Posterior cingulate gyrus (tissue), 11 donors: ENCODE measurements around the gene CCDC177.

Experiments used
- DNase-seq, 10 donors: peaks; one replicate each; pipeline versions ENCODE4 v3.0.0 to v3.0.0-alpha.2; 2020 to 2021; ENCODE audit warnings: mixed read lengths in 3 of 10
- intact Hi-C: fragments of 100-400 bp; cut with DNase I; formaldehyde crosslinking; loops from one replicate; pipeline ENCODE4 v1.15.1; 2023

Gene CCDC177

DNA sequence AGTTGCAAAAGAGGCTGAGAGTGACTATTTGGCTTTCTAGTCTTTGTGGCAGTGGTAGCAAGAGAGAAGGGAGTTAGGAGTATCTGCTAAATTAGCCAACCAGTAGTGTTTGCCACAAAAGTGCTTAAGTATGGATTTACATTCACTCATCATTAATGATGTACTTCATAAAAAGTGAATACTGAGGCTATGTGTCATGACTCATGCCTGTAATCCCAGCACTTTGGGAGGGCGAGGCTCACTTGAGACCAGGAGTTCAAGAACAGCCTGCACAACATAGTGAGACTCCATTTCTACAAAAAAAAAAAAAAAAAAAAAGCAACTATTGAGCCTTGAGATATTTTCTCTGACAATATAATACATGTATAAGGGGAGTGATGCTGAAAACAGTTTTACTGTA lies 36.8 kb downstream of the CCDC177 start:
- intact Hi-C loops = loop anchor here (5.0 kb wide), 1 partner anchor 34 kb away; the partner anchor contains the start of gene CCDC177
- no peak for DNase-seq

DNA sequence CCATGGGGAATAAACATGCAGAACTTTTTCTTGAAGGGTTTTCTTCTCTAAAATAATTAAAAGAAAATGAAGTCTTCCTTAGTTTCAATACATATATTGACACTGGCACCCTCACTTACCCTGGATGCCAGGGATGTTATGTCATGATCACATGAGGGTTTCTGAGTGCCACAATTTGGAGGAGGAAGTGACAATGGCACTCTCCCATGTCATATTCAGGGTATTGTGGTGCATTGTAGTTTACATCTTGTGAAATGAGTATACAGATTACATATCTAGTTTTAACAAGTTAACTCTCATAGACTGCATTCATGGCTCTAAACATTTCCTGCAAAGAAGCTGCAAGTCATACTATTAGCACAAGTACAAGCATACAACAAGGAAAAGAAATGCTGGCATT lies 37.7 kb downstream of the CCDC177 start:
- DNase-seq = no peak
- intact Hi-C loops = loop anchor here (5.0 kb wide), 1 partner anchor 35 kb away; the partner anchor contains the start of gene CCDC177

DNA sequence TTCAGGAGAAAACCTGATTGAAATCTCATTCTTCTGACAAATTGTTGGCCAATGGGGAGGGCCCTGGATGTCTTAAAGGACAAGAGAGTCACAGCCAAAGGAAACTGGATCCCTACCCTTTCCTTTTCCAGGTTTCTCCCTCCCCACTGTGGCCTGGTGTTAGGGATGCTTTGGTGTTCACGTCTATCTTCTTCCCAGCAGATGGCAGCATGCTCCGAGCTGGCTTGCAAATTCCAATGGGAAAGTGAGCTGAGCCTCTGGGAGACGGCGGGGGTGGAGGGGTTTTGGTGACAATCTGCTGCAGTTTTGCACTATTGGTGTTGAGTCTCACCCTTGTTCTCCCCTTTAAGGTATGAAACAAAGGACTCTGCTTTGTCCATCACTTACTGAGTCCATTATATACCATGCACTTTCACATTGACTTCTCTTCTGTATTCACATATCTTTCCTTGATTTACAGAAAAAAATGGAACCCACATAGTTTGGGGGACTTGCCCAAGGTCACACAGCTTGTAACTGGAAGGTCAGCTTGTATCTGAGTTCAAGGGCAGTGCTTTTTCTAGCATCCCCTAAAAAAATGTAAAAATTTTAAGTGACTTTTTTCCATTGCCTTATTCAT lies 39.3 kb downstream of the CCDC177 start:
- DNase-seq = peak; percentile 25 to 94 (median 72)

DNA sequence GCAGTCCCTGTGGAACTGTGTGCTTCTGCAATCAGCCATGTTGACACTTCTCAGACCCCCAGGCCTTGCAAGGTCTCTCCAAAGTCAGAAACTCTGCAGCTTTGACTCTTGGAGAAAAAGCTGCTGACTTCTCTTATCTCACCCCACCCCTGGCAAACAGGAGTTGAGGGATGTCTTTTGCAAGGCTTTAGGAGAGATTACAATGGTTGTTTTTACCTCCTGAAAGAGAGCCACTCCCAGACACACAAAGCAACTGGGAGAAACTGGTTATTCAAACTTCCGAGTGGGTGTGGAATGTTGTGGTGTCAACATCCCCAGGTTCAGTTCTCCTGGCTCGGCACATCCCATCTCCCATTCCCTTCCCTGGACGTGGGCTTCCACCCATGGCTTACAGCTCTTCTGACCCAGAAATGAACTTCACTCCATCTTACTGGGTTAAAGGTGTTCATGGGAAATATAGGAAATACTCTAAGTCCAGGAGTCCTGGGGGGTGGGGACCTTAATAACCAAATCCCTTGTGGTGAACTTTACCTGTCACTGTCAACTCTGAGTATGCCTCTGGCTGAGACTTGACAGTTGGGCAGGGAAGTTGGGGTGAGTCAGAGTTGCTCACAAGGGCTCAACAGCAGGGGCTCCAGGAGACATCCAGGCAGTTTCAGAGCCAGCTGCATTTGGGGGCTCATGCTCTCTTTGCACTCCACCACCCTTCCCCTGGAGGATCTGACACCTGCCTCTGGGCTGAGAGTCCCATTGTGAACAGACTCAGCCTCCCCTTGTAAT lies 41.9 kb downstream of the CCDC177 start:
- intact Hi-C loops = no loop called here
- DNase-seq = no peak

More for the DNA sequence above, 39.3 kb downstream of the CCDC177 start:
- intact Hi-C loops = loop anchor here (5.0 kb wide), 1 partner anchor 37 kb away; the partner anchor contains the start of gene CCDC177

DNA sequence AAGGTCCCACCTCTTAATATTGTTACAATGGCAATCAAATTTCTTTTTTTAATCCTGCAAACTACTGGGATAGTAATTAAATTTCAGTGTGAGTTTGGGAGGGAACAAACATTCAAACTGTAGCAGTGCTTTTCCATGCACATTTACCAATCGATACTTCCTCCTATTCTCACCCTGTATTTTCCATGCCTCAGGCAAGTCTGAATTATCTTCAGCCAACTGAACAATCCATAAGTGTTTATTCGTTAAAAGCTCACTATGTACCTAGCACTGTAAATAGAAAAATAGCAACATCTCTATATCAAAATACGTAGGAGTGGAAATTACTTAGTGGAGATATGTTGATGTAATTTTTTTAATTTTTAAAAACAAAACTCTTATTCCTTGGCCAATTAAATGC lies 43.5 kb downstream of the CCDC177 start:
- intact Hi-C loops = no loop called here
- no peak for DNase-seq

DNA sequence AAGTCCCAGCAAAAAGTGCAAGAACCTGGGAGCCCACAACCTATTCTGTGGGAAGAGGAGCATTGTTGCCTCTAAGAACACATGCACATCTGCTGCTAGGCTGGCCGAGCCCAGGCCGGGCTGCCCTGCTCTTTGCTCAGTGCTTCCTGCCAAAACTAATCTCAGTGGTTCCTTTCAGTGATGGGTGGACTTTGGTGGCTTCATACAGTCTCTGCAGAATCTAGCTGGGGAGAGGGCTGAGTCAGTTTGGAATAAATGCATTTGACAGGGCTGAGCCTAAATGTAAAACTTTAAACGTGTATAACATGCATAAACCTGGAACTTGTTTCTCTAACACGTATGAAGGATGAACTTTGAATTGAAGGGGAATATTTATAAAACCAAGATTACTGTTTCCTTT lies 44.6 kb downstream of the CCDC177 start:
- DNase-seq = no peak
- intact Hi-C loops = no loop called here

DNA sequence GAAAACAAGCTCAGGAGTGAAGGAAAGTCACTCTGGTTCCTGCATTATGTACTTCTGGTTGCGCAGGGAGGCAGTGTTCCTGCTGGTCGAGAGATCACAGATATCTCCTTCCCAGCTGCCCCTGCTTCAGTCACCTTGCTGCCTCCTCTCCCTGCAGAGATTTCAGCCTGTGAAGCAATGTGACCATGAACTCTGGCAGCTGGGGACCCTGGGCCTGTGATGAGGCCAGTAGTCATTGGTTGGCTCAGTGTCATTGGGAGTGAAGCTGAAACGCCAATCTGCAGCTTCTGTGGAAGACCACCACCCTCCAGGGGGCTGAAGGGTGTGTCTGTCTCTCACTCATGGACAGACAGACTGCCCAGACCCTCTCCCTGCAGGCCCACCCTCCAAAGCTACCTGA lies 45.1 kb downstream of the CCDC177 start:
- no peak for DNase-seq
- intact Hi-C loops = no loop called here

DNA sequence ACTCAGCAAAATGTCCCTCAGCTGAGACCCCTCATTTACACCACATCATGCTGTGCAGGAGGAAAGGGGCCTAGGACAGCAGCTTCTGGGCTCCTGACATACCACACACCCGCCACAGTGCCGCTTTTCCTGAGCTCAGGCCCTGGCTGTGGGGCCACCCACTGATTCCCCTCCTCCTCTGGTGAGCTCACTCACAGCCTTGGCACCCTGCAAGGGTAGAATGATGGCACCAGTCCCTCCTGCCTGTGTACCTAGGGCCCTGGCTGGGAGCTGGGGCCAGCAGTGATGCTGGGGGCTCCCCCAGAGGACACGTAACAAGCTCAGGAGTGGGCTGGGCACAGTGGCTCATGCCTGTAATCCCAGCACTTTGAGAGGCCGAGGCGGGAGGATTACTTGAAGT lies 45.7 kb downstream of the CCDC177 start:
- intact Hi-C loops = no loop called here
- DNase-seq = no peak

DNA sequence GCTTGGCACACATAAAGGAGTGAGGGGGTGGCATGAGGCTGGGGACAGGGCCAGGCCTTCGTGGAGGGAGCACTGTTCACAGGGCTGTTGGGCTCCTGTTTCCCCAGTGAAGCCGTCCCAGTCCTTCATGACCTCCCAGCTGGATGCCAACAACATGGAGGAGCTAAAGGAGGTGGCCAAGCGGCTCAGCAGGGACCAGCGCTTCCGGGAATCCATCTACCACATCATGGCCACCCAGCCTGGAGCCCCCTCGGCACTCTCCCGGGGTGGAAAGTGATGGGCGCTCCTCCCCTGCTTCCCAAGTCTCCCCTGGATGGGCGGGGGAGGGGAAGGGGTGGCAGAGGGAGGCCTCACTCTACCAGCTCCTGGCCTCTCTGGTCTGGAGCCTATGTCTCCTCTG lies 46.5 kb downstream of the CCDC177 start:
- intact Hi-C loops = no loop called here
- no peak for DNase-seq

DNA sequence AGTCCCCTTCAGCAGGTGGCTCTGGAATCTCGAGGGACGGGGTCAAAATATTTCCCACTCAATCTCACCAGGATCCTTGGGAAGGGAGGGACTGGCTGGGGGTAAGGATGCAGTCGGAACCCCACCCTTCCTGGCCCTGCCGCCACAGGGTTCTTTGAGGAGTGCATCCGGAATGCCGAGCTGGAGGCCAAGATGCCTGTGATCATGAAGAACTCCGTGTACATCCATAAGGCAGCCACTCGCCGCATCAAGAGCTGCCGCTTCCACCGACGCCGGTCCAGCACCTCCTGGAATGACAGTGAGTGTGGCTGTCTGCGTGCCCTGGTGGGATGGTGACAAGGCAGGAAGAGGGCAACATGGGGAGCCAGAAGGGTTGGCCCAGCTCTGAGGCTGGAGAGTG lies 47.0 kb downstream of the CCDC177 start:
- intact Hi-C loops = no loop called here

DNA sequence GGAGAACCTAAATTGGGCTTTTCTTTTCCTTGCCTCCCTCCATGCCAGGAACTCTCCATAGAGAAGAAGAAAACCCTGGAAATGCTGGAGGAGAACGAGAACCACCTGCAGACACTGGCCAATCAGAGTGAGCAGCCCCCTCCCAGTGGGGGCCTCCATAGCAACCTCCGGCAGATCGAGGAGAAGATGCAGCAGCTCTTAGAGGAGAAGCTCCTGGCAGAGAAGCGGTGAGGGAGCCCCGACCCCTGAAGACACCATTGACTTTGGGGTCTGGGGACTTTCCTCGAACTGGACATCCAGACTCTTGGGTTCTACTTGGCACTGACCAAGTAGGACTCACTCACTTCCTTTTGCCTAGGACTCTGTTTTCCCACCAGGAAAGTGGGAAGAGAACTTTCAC lies 48.8 kb downstream of the CCDC177 start:
- DNase-seq = no peak
- intact Hi-C loops = no loop called here

More for the DNA sequence above, 47.0 kb downstream of the CCDC177 start:
- no peak for DNase-seq

DNA sequence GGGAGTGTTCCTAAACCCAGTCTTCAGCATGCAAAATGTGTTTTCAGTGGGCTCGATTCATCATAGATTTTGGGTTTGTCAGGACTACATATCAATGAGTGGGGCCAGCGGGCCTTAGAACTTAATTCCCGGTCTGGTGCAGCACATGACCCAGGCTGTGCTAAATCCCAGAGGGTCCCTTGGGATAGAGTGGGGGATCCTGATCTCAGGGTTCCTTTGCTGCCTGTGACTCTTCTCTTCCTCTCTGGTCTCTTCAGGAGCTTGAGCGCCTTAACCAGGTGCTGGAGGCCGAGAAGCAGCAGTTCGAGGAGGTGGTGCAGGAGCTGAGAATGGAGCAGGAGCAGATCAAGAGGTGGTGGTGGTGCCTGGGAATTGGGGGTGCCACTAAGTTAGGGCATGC lies 52.6 kb downstream of the CCDC177 start:
- DNase-seq = no peak
- intact Hi-C loops = no loop called here
